ENCODE measurements around the gene KRR1.

The KRR1 gene

DNA sequence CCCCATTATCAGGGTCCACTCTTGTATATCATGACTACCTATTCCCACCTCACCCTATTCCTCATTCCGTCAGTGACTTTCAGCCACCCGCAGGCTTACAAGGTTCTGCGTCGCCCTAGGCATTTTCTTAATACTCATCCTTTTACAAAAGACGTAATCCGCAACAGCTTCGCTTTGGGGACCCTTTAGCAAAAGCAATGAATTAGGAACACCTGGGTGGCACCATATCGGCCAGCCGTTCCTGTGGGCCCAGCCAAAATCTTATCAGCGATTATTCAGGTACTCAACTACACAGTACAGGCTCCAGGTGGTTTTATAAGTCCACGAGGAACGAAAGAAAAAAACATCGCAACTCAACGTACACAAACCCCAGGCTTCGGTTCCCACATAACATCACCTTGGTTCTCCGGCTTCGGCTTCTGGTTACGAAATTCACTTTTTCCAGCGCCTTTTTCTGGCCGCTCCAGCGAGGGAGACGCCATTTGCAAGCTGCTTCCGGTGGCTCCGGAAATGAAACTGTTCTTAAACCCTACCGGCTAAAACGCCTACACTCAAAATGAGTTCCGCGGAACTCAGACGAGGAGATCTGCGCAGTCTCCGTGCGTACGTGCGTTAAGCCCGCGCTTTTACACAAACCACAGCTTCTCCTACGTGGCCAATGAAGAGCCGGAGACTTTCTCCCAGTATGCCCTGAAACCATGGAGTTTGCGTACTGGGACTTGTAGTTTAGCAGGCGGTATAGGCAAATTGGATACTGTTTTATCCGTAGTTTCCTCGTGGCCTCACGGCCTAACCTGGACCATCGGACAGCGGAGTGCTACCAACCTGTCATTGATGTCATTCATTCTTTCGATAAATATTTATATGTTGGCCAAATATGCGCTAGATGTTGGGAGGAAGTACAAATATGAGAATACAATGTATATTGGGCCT, at the start of gene KRR1:
KRR1 (minus strand) TSS at position 494 of the 933 bp plus-strand sequence; CDS start at position 482, 12 bp downstream.
- intact Hi-C loops (cut with DNase I) = loop anchor here (2.0 to 5.0 kb wide), 3 partner anchors 179 to 835 kb away; partner anchors contain the start of genes CAPS2, GLIPR1L1 and PHLDA1
- peak; percentile 92 to 99 (median 94) for DNase-seq

DNA sequence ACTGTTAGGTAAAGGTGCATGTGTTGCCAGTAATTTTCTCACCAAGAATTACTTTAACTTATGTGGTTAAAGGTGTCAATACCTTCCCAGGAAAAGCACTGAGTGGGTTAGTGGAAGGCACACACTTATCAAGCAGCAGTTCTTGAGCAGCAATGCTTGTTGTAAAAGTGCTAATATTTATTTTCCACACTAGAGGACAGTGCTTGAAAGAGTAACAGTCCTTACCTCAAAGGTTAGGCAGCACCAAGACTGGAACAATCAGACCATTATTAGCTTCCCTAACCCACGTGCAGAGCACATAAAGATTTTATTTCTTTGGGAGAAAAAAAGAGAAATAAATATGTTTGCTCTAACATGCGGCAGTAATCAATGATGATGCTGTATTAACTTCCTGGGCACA, 48.8 kb upstream of the KRR1 start:
- no peak for DNase-seq
- intact Hi-C loops (cut with DNase I) = no loop called here

DNA sequence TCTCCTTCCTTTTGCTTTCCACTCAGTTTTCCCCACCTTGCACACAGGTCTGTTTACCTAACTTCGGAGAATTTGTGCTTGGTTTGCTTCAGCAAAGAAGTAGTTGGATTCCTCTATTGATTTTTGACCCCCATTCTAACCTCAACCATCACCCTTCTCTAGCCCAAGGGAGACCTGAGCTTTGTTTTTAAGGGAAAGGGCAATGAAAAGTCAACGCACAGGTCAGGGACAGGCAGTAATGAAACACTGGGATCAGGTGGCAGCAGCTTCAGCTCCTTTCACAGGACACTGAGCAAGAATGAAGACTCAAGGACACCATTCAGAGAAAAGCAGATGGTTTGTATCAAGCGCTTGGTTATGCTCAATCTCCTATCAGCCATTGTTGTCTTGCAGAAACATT, 46.9 kb upstream of the KRR1 start:
- intact Hi-C loops (cut with DNase I) = no loop called here
- DNase-seq = no peak

DNA sequence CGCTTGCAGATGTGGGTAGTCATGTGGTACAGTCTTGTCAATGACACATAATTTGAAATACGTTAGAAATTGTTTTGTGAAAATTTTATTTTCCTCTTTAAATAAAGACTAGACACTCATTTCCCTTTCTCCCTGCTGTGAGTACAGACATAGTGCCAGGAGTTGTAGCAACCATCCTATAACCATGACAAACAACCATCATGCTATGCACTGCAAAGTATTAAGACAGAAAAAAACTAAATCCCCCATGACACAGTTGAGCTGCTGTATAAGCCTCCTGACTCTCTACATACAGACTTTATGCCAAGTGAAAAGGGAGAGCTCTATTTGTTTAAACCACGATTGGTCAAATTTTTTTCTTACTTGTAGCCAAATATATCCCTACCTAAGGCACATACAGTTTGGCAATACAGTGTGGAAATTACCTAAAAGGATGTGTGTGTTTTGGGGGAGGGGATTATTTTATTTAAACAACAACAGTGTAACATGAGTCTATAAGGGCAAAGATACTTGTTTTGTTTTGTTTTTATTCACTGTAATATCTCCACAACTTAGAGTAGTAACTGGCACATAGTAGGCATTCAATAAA, 45.0 kb upstream of the KRR1 start:
- intact Hi-C loops (cut with DNase I) = no loop called here
- DNase-seq = no peak

DNA sequence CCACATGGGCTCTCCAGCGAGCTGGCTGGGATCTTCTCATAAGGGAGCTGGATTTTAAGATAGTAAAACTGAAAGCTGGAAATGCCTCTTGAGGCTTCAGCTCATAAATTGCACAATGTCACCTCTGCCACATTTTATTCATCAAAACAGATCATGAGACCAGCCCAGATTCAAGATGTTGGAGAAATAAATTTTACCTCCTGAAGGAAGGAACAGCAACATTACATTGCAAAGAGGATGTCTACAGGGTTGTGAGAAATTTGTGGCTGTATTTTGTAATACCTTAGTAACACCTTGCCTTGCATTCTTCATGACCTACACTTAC, 43.1 kb upstream of the KRR1 start:
- no peak for DNase-seq
- intact Hi-C loops (cut with DNase I) = no loop called here

DNA sequence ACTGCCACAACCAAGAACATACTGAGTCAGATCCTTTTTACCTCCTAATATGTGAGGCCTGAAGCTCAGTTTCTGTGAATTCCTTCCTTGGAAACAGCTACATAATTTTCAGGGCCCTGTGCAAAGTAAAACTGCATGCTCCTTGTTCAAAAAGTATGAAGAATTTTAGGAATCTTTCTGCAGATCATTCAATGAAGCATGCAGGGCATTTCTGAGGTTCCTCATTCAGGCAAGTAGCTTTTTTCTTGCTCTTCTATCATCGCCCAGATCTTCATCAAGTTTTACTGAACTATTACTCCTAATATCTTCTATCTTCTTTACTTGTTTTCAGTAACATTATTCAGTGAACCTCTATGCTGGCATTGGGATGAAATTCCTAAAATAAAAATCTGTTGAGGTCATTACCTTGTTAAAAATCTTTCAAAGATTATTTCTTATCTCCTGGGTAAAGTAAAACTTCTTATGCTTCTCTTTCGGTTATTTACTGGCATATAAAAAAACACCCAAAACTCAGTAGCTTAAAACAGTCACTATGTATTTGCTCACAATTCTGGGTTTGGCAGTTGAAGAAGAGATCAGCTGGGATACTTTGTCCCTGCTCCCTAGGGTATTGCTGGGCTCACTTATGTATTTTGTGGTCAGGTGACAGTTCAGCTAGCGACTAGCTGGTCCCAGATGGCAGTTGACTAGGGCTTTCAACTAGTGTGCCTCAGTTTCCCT, 42.6 kb upstream of the KRR1 start:
- intact Hi-C loops (cut with DNase I) = no loop called here
- no peak for DNase-seq

DNA sequence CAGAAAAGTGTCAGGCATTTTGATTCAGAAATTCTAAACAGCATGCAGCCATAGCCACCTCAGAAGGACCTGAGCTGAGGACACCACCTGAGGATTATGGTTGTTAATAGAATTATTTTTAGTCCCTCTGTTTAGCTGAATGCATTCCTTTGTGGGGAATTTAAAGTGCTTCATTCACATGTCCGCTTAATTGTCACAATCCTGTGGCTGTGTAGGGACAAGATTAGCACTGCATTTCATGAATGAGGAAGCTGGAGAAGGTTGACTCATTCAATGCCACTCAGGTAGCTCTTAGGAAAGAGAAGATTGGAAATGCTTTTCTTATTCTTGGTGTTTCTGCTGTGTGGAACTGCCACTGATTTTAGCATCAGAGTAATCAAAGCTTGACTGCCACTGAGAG, 42.0 kb upstream of the KRR1 start:
- no peak for DNase-seq
- intact Hi-C loops (cut with DNase I) = no loop called here

DNA sequence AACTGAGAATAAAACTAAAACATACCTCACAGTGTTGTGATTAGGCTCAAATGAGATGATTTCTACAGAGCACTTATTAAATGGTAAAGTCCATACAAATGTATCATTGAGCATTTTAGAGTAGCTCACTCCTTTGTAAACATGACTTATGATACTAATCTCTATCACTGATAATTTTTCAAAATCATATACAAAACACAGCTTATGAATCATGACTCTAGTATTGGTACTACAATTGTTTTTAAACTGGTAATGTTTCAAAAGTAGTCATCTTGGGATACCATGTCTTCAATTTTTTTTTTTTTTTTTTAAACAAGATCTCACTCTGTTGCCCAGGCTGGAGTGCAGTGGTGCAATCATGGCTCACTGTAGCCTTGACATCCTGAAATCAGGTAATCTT, 40.1 kb upstream of the KRR1 start:
- intact Hi-C loops (cut with DNase I) = no loop called here
- DNase-seq = no peak

DNA sequence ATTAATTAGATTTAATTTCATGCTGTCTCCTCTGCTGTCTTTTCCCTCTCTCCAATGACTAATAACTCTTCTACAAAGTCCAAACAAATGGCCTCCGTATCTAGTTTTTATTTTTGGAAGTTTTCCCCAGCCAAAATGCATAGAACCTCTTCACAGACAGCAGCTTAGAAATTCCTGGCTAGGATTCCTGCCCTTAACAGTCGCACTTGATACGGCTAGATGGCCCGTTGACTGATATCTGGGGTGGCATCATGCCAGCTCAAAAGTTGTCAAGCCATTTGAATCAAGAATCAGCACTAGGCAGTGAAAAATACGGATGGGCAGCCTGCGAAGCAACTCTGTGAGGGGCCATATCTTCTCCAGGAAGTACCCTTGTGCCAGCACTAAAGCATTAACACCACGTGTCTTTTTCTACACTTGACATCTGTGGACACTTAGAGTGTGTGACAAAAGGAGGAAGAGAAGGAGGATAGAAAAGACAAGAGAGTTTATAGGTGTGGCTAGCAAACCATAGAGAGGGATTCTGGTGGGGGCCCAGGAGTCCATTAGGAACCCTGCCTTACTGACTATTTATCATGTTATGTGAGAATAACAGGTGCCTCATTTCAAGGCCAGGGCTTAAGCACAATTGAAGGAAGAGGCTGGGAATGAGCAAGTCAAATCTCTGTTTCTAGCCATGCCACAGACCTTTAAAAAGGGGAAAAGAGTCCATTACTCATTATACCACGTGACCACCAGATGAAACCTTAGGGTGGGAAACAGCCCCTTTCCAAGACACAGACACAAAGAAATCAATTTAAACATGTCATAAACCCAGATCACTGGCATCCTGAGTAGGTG, 39.2 kb upstream of the KRR1 start:
- intact Hi-C loops (cut with DNase I) = no loop called here
- no peak for DNase-seq

DNA sequence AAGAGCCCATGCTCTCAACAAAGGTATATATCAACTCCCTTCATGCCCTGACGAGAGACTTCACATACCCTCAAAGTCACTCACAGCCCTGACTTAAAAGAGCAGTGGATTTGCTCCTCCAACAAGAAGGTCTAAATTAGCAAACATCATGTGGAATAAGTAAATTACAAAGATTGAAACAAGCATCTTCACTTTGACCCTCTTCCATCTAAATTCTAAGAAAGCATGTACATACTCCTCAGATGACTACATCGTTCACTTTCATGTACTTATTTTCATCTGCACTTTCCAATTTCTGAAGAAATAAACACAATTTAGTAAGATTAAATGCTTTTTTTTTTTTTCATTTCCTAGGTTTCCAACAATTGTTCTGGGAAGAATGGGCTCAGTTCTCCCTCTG, 38.6 kb upstream of the KRR1 start:
- intact Hi-C loops (cut with DNase I) = no loop called here
- no peak for DNase-seq

DNA sequence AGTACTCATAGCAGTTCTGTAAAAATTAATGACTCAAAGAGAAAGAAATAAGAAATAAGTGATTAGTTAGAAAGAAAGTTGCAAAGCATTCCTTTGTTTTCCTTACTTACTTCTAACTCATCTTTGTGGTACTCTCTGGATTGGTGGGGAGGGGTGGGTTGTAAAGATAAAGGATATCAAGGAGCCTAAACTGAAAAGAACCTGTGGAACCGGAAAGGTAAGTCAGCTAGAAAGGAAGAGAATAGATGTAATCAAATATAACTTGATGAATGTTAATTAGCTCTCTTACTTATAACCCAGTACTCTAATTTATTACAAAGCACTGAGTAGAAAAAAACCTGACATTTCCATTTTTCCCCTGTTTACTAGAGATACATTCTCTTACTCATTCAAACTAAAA, 37.5 kb upstream of the KRR1 start:
- no peak for DNase-seq

DNA sequence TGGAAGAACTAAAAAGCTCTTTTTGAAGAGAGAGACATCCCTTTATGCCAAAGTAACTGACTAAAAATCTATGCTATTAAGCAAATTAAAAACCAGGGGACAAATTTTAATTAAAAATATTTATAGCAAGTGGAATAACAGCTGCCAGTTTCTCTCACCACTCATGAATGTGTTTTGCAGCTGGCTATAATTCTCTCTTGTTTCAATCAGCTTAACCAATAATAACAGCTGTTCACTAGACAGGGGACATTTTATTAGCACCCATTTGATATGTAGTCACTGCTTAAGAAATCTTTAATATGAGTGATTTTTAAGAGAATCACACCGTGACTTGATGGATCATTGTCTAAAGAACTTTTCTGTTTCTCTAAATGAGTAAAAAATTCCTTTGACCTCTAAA, 34.2 kb upstream of the KRR1 start:
- DNase-seq = no peak
- intact Hi-C loops (cut with DNase I) = no loop called here

More for the DNA sequence above, 37.5 kb upstream of the KRR1 start:
- intact Hi-C loops (cut with DNase I) = no loop called here

DNA sequence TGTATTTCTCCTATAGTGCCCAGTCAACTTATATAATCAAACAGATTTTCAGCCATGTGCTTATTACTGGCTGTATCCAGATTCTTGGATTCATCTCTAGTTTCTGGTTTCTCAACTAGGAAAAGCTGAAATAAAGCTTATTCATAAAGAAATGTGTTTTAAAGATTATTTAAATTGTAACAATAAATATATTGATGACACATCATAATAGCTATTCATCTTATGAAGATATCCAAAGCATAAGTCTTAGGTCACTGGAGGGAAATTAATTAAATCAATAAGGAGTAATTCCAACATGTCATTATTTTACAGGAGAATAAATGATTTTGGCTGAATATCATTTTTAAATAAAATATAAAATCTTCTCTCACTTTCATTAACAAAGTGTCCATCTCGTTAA, 32.1 kb upstream of the KRR1 start:
- no peak for DNase-seq
- intact Hi-C loops (cut with DNase I) = no loop called here

DNA sequence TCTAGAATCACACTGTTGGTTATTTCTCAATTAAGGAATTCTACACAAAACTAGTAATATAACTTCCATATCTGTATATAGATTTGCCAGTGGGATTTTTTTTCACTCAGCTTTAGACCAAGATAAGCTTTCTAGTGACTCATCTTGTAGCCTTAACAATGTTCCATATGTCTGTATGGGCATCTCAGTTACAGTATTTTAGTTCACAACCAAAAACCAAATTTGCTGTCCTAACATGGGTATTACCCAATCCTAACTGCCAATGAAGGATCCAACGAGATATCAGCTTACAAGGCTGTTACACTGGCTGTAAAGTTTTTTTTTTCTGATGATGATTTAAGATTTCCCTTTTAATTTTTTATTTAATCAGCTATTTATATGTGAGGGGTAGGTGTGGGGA, 31.5 kb upstream of the KRR1 start:
- no peak for DNase-seq
- intact Hi-C loops (cut with DNase I) = no loop called here

DNA sequence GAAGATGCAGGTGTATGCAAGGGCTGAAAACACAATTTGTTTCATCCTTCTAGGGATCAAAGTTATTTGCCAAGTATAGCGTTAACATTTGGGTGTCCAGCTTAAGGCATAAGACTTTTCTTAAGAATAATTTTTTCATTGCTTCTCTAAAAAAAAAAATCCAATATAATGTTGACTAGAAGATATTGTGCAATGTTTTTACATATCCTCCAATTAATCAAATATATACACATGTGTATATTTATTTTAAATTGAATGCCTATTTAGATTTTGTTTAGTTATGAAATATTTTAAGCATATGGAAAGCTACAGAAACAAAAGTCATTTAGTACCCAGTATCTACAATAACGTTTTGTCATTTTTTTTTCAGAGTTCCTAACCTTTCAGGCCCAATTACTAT, 28.5 kb upstream of the KRR1 start:
- intact Hi-C loops (cut with DNase I) = no loop called here
- DNase-seq = no peak

DNA sequence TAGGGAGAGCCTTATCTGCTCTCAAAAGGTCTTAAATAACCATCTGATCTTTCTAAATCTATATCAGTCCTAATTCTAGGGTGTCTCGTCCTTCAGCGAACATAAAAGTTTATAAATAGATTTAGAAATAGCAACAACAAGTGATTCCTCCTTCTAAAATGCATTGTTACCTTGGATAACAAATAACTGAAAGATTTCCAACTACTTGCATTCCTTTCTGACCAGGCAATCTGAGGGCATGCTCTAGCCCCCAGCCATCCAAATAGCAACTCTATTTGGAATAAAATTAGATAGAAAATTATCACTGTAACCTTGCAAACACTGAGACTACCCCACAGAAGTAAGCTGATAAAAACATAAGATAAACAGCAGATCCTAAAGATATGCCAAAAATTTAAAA, 21.8 kb upstream of the KRR1 start:
- DNase-seq = no peak
- intact Hi-C loops (cut with DNase I) = no loop called here

DNA sequence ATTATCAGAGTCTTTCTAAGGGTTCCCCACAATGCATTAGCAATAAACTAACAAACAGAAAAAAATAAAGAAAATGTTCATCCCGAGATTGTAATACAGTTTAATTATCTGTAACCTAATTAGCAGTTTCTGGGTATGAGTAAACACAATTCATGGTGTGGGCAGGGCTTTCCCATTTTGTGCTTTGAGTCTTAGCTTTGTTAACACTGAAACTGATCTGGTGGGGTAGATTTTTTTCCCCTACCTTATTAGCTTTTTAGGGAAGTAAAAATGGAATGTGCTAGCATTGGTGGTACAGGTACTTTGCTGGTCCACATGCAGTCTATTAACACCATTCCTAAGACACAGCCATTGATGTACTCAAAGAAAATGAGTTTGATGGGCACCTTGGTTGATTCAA, 18.4 kb upstream of the KRR1 start:
- intact Hi-C loops (cut with DNase I) = loop anchor here (5.0 to 10.0 kb wide), 2 partner anchors 195 to 817 kb away; partner anchors contain the start of gene BBS10
- DNase-seq = no peak

DNA sequence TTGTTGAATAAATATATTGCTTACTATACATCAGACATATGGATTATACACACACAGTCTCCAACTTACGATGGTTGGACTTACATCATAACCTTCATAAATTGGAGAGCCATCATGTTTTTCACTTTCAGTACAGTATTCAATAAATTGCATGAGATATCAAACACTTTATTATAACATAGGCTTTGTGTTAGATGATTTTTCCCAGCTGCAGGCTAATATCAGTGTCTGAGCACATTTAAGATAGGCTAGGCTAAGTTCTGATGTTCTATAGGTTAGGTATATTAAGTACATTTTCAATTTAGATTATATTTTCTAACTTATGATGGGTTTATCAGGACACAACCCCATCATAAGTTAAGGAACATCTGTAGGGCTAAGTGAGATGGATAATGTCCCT, 17.9 kb upstream of the KRR1 start:
- intact Hi-C loops (cut with DNase I) = loop anchor here (5.0 to 10.0 kb wide), 2 partner anchors 195 to 818 kb away; partner anchors contain the start of gene BBS10
- DNase-seq = no peak

DNA sequence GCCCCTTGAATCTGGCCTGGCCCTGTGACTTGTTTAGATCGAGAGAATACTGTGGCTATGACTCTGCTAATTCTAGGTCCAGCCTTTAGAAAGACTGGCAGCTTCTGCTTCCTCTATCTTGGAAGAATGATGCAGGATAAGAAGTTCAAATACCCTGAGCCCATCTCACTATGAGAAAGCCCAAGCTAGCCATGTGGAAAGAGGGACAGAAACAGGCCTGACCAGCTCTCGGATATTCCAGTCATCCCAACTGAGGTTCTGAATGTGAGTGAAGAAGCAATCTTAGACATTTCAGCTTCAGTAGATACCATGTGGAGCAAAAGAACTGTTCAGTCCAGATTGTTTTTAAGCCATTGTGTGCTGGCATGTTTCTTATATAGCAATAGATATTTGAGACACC, 17.3 kb upstream of the KRR1 start:
- no peak for DNase-seq
- intact Hi-C loops (cut with DNase I) = loop anchor here (5.0 to 10.0 kb wide), 2 partner anchors 196 to 819 kb away; partner anchors contain the start of gene BBS10

DNA sequence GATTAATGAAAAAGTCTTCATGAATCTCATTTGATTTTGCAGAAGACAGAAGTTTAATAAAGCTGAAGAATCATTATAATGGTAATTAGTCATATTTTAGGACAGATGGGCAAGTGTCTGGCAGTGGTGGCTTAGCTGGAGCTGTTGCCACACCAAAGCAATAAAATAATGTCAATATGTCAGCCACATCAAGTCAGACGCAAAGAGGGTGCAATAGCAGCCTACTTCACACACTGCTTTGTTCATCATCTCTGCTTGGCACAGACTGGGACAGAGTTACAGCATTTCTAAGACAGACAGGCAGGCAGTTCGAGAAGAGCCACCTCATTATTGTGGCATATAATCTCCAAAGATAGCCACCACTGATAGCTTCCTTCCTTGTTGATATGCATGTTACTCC, 16.9 kb upstream of the KRR1 start:
- intact Hi-C loops (cut with DNase I) = loop anchor here (5.0 to 10.0 kb wide), 2 partner anchors 197 to 819 kb away; partner anchors contain the start of gene BBS10
- no peak for DNase-seq

Measured in posterior cingulate gyrus (tissue), 11 donors.